Suprapubic skin (tissue), 4 donors: ENCODE data around the gene MEI1. TPM values are rescaled to one million over a fixed set of nuclear protein-coding genes. Genes with fewer than 3 reads are reported as not detected.
A peak's percentile ranks its signal among the peaks of the same experiment; 100 is the strongest.

Experiments used
- DNase-seq, 2 donors: peaks; one replicate each; pipeline ENCODE4 v3.0.0-alpha.2; 2019; ENCODE audit warnings: low spot score in 2 of 2
- H3K27ac ChIP-seq: fragments of 200-600 bp; sonication (generic); one replicate; pipeline ENCODE4 v1.5.1; 2019
- H3K27me3 ChIP-seq: fragments of 200-600 bp; sonication (generic); one replicate; pipeline ENCODE4 v1.5.1; 2019
- H3K36me3 ChIP-seq: fragments of 200-600 bp; sonication (generic); one replicate; pipeline ENCODE4 v1.5.1; 2019
- H3K4me1 ChIP-seq: fragments of 200-600 bp; sonication (generic); one replicate; pipeline ENCODE4 v1.5.1; 2019
- H3K4me3 ChIP-seq: fragments of 200-600 bp; sonication (generic); one replicate; pipeline ENCODE4 v1.5.1; 2019; ENCODE audit warnings: mild to moderate bottlenecking
- H3K9me3 ChIP-seq: fragments of 200-600 bp; sonication (generic); one replicate; pipeline ENCODE4 v1.5.1; 2019
- CTCF ChIP-seq, 2 donors: fragments of 200-600 bp in 1 of 2; fragments of 450-650 bp in 1 of 2; sonication (generic) in 1 of 2; IDR thresholded peaks; one replicate each; pipeline ENCODE4 v1.5.1; 2016 to 2019; ENCODE audit warnings: antibody characterized with exemption in 2 of 2, mild to moderate bottlenecking in 1 of 2, moderate library complexity in 1 of 2
- EP300 ChIP-seq: sonication (generic); formaldehyde crosslinking; IDR thresholded peaks from one replicate; pipeline ENCODE4 v1.6.1; 2017; ENCODE audit warnings: antibody characterized with exemption
- POLR2A ChIP-seq, 2 donors: fragments of 450-650 bp; IDR thresholded peaks; one replicate each; pipeline ENCODE4 v1.6.1; 2017; ENCODE audit warnings: antibody characterized with exemption in 2 of 2, mild to moderate bottlenecking in 2 of 2, moderate library complexity in 2 of 2
- POLR2AphosphoS5 ChIP-seq, 3 donors: sonication (generic); formaldehyde crosslinking; IDR thresholded peaks; one replicate each; pipeline ENCODE4 v1.6.1; 2017; ENCODE audit warnings: antibody characterized with exemption in 3 of 3
- WGBS: methylation state at CpG from one replicate; pipeline ENCODE4 v1.1.5; 2018; 5-methylcytosine and 5-hydroxymethylcytosine counted together
- total RNA-seq, 4 donors: library from RNA; depleted of rRNA; stranded (reverse); fragments of >200 nt; gene quantifications; one replicate each; pipeline ENCODE4 v1.1.0, GENCODE V29; 2016

The MEI1 gene
- total RNA-seq, 4 donors from 2014 or later, result 0.72 to 5.0 TPM; not detected in 2

GRCh38 chr22:41821471-41822316 lies 122.4 kb downstream of the MEI1 start:
- Histone ChIP-seq H3K4me3 (no peak overlapping the region), H3K9me3 (no peaks in the 10 kb centered on the region), H3K4me1 (peaks cover 7% of the 10 kb centered on the region), H3K36me3 (no peaks in the 10 kb centered on the region), H3K27ac (no peak overlapping the region), H3K27me3 (no peaks in the 10 kb centered on the region)
- TF ChIP-seq POLR2A (IDR thresholded peaks at IDR 0.05), result no peak
- no peak for TF ChIP-seq CTCF (IDR thresholded peaks at IDR 0.05)
- no peak for TF ChIP-seq POLR2AphosphoS5 (IDR thresholded peaks at IDR 0.05)
- TF ChIP-seq EP300, result no peak
- 86% methylated on average over 12 of the region's 12 CpGs for WGBS
- DNase-seq, result no peak

GRCh38 chr22:41822317-41823057 lies 123.2 kb downstream of the MEI1 start:
- WGBS, result 83% methylated on average over 3 of the region's 3 CpGs
- TF ChIP-seq CTCF (IDR thresholded peaks at IDR 0.05) (peak; percentile 14 to 26), POLR2A (IDR thresholded peaks at IDR 0.05) (no peak), EP300 (no peak)
- H3K27me3 ChIP-seq, result no peaks in the 10 kb centered on the region
- H3K4me3 ChIP-seq, result no peak overlapping the region
- no peak overlapping the region for H3K27ac ChIP-seq
- peaks cover 12% of the 10 kb centered on the region for H3K4me1 ChIP-seq
- H3K9me3 ChIP-seq, result no peaks in the 10 kb centered on the region
- no peak for DNase-seq
- no peaks in the 10 kb centered on the region for H3K36me3 ChIP-seq

- H3K4me1 ChIP-seq, result peaks cover 12% of the 10 kb centered on the region
- DNase-seq, result no peak
- H3K4me3 ChIP-seq, result no peak overlapping the region
- TF ChIP-seq POLR2A (IDR thresholded peaks at IDR 0.05) (no peak), CTCF (IDR thresholded peaks at IDR 0.05) (no peak), POLR2AphosphoS5 (IDR thresholded peaks at IDR 0.05) (no peak), EP300 (no peak)
- 93% methylated on average over 6 of the region's 6 CpGs for WGBS
- H3K27ac ChIP-seq, result no peak overlapping the region
- no peaks in the 10 kb centered on the region for H3K9me3 ChIP-seq
- no peaks in the 10 kb centered on the region for H3K36me3 ChIP-seq
- H3K27me3 ChIP-seq, result no peaks in the 10 kb centered on the region
These were observed 124.5 kb downstream of the MEI1 start for GRCh38 chr22:41823797-41824196.

- Histone ChIP-seq H3K27me3 (no peaks in the 10 kb centered on the region), H3K36me3 (no peaks in the 10 kb centered on the region), H3K27ac (no peak overlapping the region), H3K9me3 (no peaks in the 10 kb centered on the region), H3K4me3 (no peak overlapping the region), H3K4me1 (peaks cover 12% of the 10 kb centered on the region)
- TF ChIP-seq CTCF (IDR thresholded peaks at IDR 0.05) (no peak), POLR2A (IDR thresholded peaks at IDR 0.05) (no peak), EP300 (no peak), POLR2AphosphoS5 (IDR thresholded peaks at IDR 0.05) (no peak)
- 72% methylated on average over 7 of the region's 7 CpGs for WGBS
- no peak for DNase-seq
These were observed 126.1 kb downstream of the MEI1 start for GRCh38 chr22:41825376-41825775.

GRCh38 chr22:41826021-41826420 lies 126.7 kb downstream of the MEI1 start:
- no peak overlapping the region for H3K27ac ChIP-seq
- no peak overlapping the region for H3K4me3 ChIP-seq
- H3K36me3 ChIP-seq, result no peaks in the 10 kb centered on the region
- H3K4me1 ChIP-seq, result peaks cover 13% of the 10 kb centered on the region
- no peaks in the 10 kb centered on the region for H3K9me3 ChIP-seq
- 61% methylated on average over 2 of the region's 3 CpGs for WGBS
- no peaks in the 10 kb centered on the region for H3K27me3 ChIP-seq
- no peak for TF ChIP-seq POLR2AphosphoS5 (IDR thresholded peaks at IDR 0.05)
- TF ChIP-seq EP300, result no peak
- TF ChIP-seq CTCF (IDR thresholded peaks at IDR 0.05), result no peak
- no peak for TF ChIP-seq POLR2A (IDR thresholded peaks at IDR 0.05)
- DNase-seq, result no peak
